Hepatocyte (in vitro differentiated cells): ENCODE data around the gene PNMA8C. TPM values are rescaled to one million over a fixed set of nuclear protein-coding genes. Genes with fewer than 3 reads are reported as not detected.
A peak's percentile ranks its signal among the peaks of the same experiment; 100 is the strongest.
"Not testable (repeated sequence)": the region's sequence is repeated elsewhere in the genome, so short reads cannot be mapped to it uniquely, and the experiment has no call there.

ENCODE experiments used
- DNase-seq: peaks from one replicate; pipeline ENCODE4 v3.0.0-alpha.2; 2016; ENCODE audit warnings: low spot score
- H2AFZ ChIP-seq: fragments of 200-600 bp; sonication (generic); 2 replicates; pipeline ENCODE4 v1.6.0; 2016; ENCODE audit warnings: antibody characterized with exemption, mild to moderate bottlenecking
- H3K27ac ChIP-seq: fragments of 200-600 bp; sonication (generic); 2 replicates; pipeline ENCODE4 v1.5.1; 2016; ENCODE audit warnings: mild to moderate bottlenecking
- H3K27me3 ChIP-seq: fragments of 200-600 bp; sonication (generic); 2 replicates; pipeline ENCODE4 v1.6.1; 2016
- H3K36me3 ChIP-seq: fragments of 200-600 bp; sonication (generic); replicated peaks from 2 replicates; pipeline ENCODE4 v1.5.1; 2016; ENCODE audit warnings: low read depth; ENCODE audit not compliant: insufficient read depth
- H3K4me1 ChIP-seq: fragments of 200-600 bp; sonication (generic); 2 replicates; pipeline ENCODE4 v1.5.1; 2016; ENCODE audit warnings: mild to moderate bottlenecking, moderate library complexity; ENCODE audit not compliant: insufficient read depth
- H3K4me2 ChIP-seq: fragments of 200-600 bp; sonication (generic); 2 replicates; pipeline ENCODE4 v1.6.0; 2016
- H3K4me3 ChIP-seq: fragments of 200-600 bp; sonication (generic); 2 replicates; pipeline ENCODE4 v1.5.1; 2016; ENCODE audit warnings: mild to moderate bottlenecking
- H3K79me2 ChIP-seq: fragments of 200-600 bp; sonication (generic); 2 replicates; pipeline ENCODE4 v1.6.0; 2017; ENCODE audit warnings: mild to moderate bottlenecking
- H3K9me2 ChIP-seq: fragments of 200-600 bp; sonication (generic); replicated peaks from 2 replicates; pipeline ENCODE4 v1.6.0; 2017; ENCODE audit warnings: mild to moderate bottlenecking; ENCODE audit not compliant: insufficient read depth
- H3K9me3 ChIP-seq: fragments of 200-600 bp; sonication (generic); 2 replicates; pipeline ENCODE4 v1.5.1; 2016; ENCODE audit warnings: low read depth, mild to moderate bottlenecking
- H4K20me1 ChIP-seq: fragments of 200-600 bp; sonication (generic); 2 replicates; pipeline ENCODE4 v1.6.0; 2016; ENCODE audit warnings: mild to moderate bottlenecking; ENCODE audit not compliant: insufficient read depth, poor library complexity, severe bottlenecking
- EZH2 ChIP-seq: fragments of 200-600 bp; sonication (generic); IDR thresholded peaks from 2 replicates; pipeline ENCODE4 v1.6.1; 2016; ENCODE audit warnings: antibody characterized with exemption, mild to moderate bottlenecking, borderline replicate concordance
- EZH2phosphoT487 ChIP-seq: fragments of 200-600 bp; sonication (generic); IDR thresholded peaks from one replicate; pipeline ENCODE4 v1.6.1; 2018; ENCODE audit warnings: antibody characterized with exemption, mild to moderate bottlenecking, low read depth, moderate library complexity; ENCODE audit not compliant: unreplicated experiment, severe bottlenecking
- WGBS: methylation state at CpG from one replicate; pipeline ENCODE4 v1.1.6; 2016; ENCODE audit warnings: low lambda C conversion rate; ENCODE audit errors: missing lambda C conversion rate; 5-methylcytosine and 5-hydroxymethylcytosine counted together
- polyA plus RNA-seq: library from polyadenylated mRNA; unstranded; fragments of >200 nt; fragmentation: Nextera tagmentation; extraction: Ambion mirVana; gene quantifications from 2 replicates; pipeline ENCODE4 v1.2.1, GENCODE V29; 2016
- total RNA-seq: library from RNA; depleted of rRNA; stranded (reverse); fragments of >200 nt; gene quantifications from 2 replicates; pipeline ENCODE4 v1.2.3, GENCODE V29; 2014
- TF ChIP-seq, protein P1 (sequence below): fragments of 200-600 bp; sonication (generic); IDR thresholded peaks from 2 replicates; pipeline ENCODE4 v1.5.1; 2016; ENCODE audit warnings: antibody characterized with exemption, mild to moderate bottlenecking; ENCODE audit not compliant: poor library complexity

The PNMA8C gene
- total and polyA plus RNA-seq, 2 experiments from 2014 or later: 0.27 TPM; not detected in 1

DNA sequence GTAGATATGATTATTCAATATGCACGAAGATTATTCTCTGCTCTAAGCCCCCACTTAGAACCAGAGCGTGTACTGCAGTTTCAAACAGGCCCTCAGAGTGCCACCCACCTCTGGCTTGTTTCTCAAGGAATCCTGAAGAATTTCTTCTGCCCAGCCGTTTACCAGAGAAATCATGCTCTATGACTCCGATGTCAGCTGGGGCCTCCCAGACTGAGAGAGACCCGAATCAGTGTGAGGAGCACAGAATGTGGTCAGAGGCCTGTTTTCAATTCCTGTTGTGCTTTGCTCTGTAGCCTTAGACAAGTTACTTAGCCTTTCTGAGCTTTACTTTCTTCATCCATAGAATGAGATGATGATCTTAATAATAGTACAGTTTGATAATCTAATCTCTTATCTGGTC, 5.5 kb downstream of the PNMA8C start:
- no peaks in the 10 kb centered on the region for H4K20me1 ChIP-seq
- DNase-seq: no peak
- TF ChIP-seq, protein P1, sequence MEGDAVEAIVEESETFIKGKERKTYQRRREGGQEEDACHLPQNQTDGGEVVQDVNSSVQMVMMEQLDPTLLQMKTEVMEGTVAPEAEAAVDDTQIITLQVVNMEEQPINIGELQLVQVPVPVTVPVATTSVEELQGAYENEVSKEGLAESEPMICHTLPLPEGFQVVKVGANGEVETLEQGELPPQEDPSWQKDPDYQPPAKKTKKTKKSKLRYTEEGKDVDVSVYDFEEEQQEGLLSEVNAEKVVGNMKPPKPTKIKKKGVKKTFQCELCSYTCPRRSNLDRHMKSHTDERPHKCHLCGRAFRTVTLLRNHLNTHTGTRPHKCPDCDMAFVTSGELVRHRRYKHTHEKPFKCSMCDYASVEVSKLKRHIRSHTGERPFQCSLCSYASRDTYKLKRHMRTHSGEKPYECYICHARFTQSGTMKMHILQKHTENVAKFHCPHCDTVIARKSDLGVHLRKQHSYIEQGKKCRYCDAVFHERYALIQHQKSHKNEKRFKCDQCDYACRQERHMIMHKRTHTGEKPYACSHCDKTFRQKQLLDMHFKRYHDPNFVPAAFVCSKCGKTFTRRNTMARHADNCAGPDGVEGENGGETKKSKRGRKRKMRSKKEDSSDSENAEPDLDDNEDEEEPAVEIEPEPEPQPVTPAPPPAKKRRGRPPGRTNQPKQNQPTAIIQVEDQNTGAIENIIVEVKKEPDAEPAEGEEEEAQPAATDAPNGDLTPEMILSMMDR: no peak
- no peak for TF ChIP-seq EZH2phosphoT487
- no peak for TF ChIP-seq EZH2
- no peaks in the 10 kb centered on the region for H3K9me3 ChIP-seq
- H3K9me2 ChIP-seq: no peaks in the 10 kb centered on the region
- H3K4me2 ChIP-seq: no peak overlapping the region
- 62% methylated on average over 5 of the region's 5 CpGs for WGBS
- H3K4me1 ChIP-seq: peaks cover 4% of the 10 kb centered on the region
- no peaks in the 10 kb centered on the region for H3K79me2 ChIP-seq
- H2AFZ ChIP-seq: no peak overlapping the region
- H3K27me3 ChIP-seq: peaks cover 12% of the 10 kb centered on the region
- H3K36me3 ChIP-seq: no peaks in the 10 kb centered on the region
- no peak overlapping the region for H3K4me3 ChIP-seq
- H3K27ac ChIP-seq: no peak overlapping the region

DNA sequence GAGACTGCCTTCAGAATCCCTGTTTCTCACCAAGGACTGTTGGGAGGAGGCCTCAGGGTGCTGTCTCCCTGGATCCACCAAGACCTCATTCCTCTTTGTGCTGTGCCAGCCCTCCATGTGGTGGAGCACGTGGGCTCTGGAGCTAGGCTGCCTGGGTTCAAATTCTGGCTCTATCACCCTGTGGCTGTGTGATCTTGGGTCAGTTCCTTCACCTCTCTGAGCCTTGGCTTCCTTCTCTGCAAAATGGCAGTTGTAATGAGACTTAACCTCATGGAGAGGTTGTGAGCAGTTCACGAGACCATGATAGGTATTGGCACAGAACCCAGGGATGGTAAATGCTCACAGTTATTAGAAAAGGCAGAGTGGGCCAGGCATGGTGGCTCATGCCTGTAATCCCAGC, 6.4 kb downstream of the PNMA8C start:
- H3K4me1 ChIP-seq: peaks cover 4% of the 10 kb centered on the region

DNA sequence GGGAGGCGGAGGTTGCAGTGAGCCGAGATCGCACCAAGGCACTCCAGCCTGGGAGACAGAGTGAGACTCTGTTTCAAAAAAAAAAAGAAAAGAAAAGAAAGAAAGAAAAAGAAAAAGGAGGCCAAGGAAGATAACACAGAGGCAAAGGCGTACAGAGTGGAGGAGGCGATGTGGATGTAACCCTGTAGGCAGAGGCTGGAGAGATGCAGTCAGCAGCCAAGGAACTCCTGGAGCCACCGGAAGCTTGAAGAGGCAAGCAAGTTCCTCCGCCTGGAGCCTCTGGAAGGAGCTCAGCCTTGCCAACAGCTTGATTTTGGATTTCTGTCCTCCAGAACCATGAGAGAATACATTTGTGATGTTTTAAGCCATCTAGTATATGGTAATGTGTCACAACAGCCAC, 8.7 kb downstream of the PNMA8C start:
- Histone ChIP-seq H2AFZ (no peak overlapping the region), H3K9me3 (no peaks in the 10 kb centered on the region)

More for the DNA sequence above, 6.4 kb downstream of the PNMA8C start:
- Histone ChIP-seq H4K20me1 (no peaks in the 10 kb centered on the region), H3K27me3 (peaks cover 4% of the 10 kb centered on the region), H3K36me3 (no peaks in the 10 kb centered on the region), H3K4me2 (no peak overlapping the region), H3K9me3 (no peaks in the 10 kb centered on the region), H3K79me2 (no peaks in the 10 kb centered on the region), H2AFZ (no peak overlapping the region), H3K4me3 (no peak overlapping the region), H3K9me2 (no peaks in the 10 kb centered on the region), H3K27ac (no peak overlapping the region)
- no peak for DNase-seq
- 92% methylated on average over 2 of the region's 2 CpGs for WGBS
- TF ChIP-seq EZH2phosphoT487 (no peak), EZH2 (no peak)
- TF ChIP-seq, protein P1: no peak

DNA sequence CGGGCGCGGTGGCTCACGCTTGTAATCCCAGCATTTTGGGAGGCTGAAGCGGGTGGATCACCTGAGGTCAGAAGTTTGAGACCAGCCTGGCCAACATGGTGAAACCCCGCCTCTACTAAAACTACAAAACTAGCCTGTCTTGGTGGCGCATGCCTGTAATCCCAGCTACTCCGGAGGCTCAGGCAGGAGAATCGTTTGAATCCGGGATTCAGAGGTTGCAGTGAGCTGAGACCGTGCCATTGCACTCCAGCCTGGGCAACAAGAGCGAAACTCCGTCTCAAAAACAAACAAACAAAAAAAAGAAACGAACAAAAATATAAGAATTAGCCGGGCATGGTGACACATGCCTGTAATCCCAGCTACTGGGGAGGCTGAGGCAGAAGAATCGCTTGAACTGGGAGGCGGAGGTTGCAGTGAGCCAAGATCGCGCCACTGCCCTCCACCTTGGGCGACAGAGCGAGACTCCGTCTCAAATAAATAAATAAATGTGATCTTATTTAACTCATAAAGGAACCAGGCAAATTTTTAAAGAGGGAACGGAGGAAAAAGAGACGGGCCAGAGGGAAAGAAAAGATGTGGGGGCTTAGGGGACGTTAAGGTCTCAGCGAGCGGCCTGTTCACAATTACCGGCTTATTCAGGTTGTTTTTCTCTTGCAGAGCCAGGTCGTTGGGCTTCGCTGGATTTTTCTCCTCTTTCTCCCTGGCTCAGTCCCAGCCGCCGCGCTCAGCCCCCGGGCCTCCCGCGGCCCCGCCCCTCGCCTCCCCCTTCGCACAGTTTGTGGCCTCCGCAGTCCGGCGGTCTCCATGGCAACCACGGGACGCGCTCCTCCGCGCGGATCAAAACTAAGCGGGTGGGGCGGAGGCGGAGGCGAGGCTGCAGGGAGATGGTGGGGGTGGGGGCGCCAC, 12.7 kb downstream of the PNMA8C start:
- not testable (repeated sequence) for H4K20me1 ChIP-seq, H3K9me3 ChIP-seq, H3K36me3 ChIP-seq, H3K27me3 ChIP-seq, H3K9me2 ChIP-seq
- peak overlapping the region; percentile 77 for H3K27ac ChIP-seq
- peak overlapping the region; percentile 56 for H2AFZ ChIP-seq
- peak overlapping the region; percentile 74 for H3K4me2 ChIP-seq
- 23% methylated on average over 50 of the region's 53 CpGs for WGBS
- H3K4me3 ChIP-seq: peak overlapping the region; percentile 5
- DNase-seq: peak; percentile 97
- H3K4me1 ChIP-seq: peaks cover 30% of the 10 kb centered on the region
- H3K79me2 ChIP-seq: peaks cover 21% of the 10 kb centered on the region

More for the DNA sequence above, 8.7 kb downstream of the PNMA8C start:
- Histone ChIP-seq H3K79me2 (no peaks in the 10 kb centered on the region), H4K20me1 (no peaks in the 10 kb centered on the region), H3K9me2 (no peaks in the 10 kb centered on the region), H3K27ac (no peak overlapping the region), H3K27me3 (no peaks in the 10 kb centered on the region), H3K4me3 (no peak overlapping the region), H3K36me3 (no peaks in the 10 kb centered on the region), H3K4me2 (no peak overlapping the region), H3K4me1 (peaks cover 17% of the 10 kb centered on the region)
- WGBS: 94% methylated on average over 7 of the region's 7 CpGs
- no peak for DNase-seq
- TF ChIP-seq, protein P1: no peak
- no peak for TF ChIP-seq EZH2
- TF ChIP-seq EZH2phosphoT487: no peak

DNA sequence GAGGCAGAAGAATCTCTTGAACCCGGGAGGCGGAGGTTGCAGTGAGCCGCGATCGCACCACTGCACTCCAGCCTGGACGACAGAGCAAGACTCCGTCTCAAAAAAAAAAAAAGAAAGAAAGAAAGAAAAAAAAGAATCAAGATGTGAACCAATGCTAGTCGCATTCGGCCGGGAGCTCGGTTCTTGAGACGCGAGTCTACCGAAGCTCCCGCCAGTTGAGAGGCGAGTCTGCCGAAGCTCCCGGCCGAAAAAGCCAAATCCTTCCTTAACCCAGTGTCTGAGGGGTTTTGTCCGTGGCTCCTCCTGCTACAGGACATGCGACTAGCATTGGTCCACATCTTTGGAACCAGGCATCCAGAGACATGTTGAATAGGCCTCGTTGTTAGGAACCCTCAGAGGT, 13.8 kb downstream of the PNMA8C start:
- not testable (repeated sequence) for H3K9me2 ChIP-seq, H3K27me3 ChIP-seq, H3K4me3 ChIP-seq, DNase-seq, H2AFZ ChIP-seq, H3K4me2 ChIP-seq, H3K36me3 ChIP-seq, H3K9me3 ChIP-seq
- H4K20me1 ChIP-seq: peaks cover 20% of the 10 kb centered on the region
- H3K4me1 ChIP-seq: peaks cover 42% of the 10 kb centered on the region
- 95% methylated on average over 15 of the region's 22 CpGs for WGBS
- peak overlapping the region; percentile 77 for H3K27ac ChIP-seq
- H3K79me2 ChIP-seq: peaks cover 33% of the 10 kb centered on the region
